HEK293 (cell line): ENCODE data around the gene TRIM7.

Experiments used
- BCL11A ChIP-seq: fragments of 450-650 bp; formaldehyde crosslinking; IDR thresholded peaks from 2 replicates; pipeline ENCODE4 v1.5.1; 2016; ENCODE audit warnings: low read depth, missing biosample characterization, missing genetic modification characterization
- FEZF1 ChIP-seq: fragments of 450-650 bp; formaldehyde crosslinking; IDR thresholded peaks from 2 replicates; pipeline ENCODE4 v1.5.1; 2016; ENCODE audit warnings: missing biosample characterization, missing genetic modification characterization
- GLIS1 ChIP-seq: fragments of 450-650 bp; formaldehyde crosslinking; IDR thresholded peaks from 2 replicates; pipeline ENCODE4 v1.5.1; 2016; ENCODE audit warnings: missing biosample characterization, missing genetic modification characterization
- HOXA7 ChIP-seq: sonication (generic); formaldehyde crosslinking; IDR thresholded peaks from 2 replicates; pipeline ENCODE4 v1.8.1; 2022; ENCODE audit warnings: missing genetic modification reagents, borderline replicate concordance
- KLF1 ChIP-seq: fragments of 450-650 bp; formaldehyde crosslinking; IDR thresholded peaks from 2 replicates; pipeline ENCODE4 v1.5.1; 2016; ENCODE audit warnings: missing biosample characterization, missing genetic modification characterization
- WT1 ChIP-seq: fragments of 450-650 bp; formaldehyde crosslinking; IDR thresholded peaks from 2 replicates; pipeline ENCODE4 v1.5.1; 2016; ENCODE audit warnings: missing biosample characterization, missing genetic modification characterization
- ZBTB21 ChIP-seq: fragments of 450-650 bp; formaldehyde crosslinking; IDR thresholded peaks from 2 replicates; pipeline ENCODE4 v1.5.1; 2017; ENCODE audit warnings: missing biosample characterization, missing genetic modification characterization
- ZBTB7A ChIP-seq: fragments of 450-650 bp; formaldehyde crosslinking; IDR thresholded peaks from 2 replicates; pipeline ENCODE4 v1.5.1; 2016; ENCODE audit warnings: low read depth, missing biosample characterization, missing genetic modification characterization
- ZFP3 ChIP-seq: fragments of 450-650 bp; formaldehyde crosslinking; IDR thresholded peaks from 2 replicates; pipeline ENCODE4 v1.5.1; 2016; ENCODE audit warnings: low read depth, missing biosample characterization, missing genetic modification characterization
- ZNF112 ChIP-seq: fragments of 450-650 bp; formaldehyde crosslinking; IDR thresholded peaks from 2 replicates; pipeline ENCODE4 v1.5.0; 2017; ENCODE audit warnings: missing biosample characterization, missing genetic modification characterization
- ZNF518A ChIP-seq: fragments of 450-650 bp; formaldehyde crosslinking; conservative IDR thresholded peaks from 2 replicates; pipeline ENCODE4 v1.5.1; 2016; ENCODE audit warnings: low read depth, missing biosample characterization, missing genetic modification characterization
- ZNF76 ChIP-seq: fragments of 450-650 bp; formaldehyde crosslinking; IDR thresholded peaks from 2 replicates; pipeline ENCODE4; 2016; ENCODE audit warnings: low read depth, missing biosample characterization, missing genetic modification characterization, borderline replicate concordance
- TF ChIP-seq, protein P1 (sequence below): fragments of 450-650 bp; formaldehyde crosslinking; IDR thresholded peaks from 2 replicates; pipeline ENCODE4 v1.5.1; 2016; ENCODE audit warnings: missing biosample characterization, missing genetic modification characterization
- TF ChIP-seq, protein P2 (sequence below): fragments of 450-650 bp; formaldehyde crosslinking; IDR thresholded peaks from 2 replicates; pipeline ENCODE4 v1.5.1; 2016; ENCODE audit warnings: missing biosample characterization, missing genetic modification characterization
- TF ChIP-seq, protein P3 (sequence below): fragments of 450-650 bp; formaldehyde crosslinking; IDR thresholded peaks from 2 replicates; pipeline ENCODE4 v1.5.0; 2017; ENCODE audit warnings: missing biosample characterization, missing genetic modification characterization, borderline replicate concordance
- TF ChIP-seq, protein P4 (sequence below): fragments of 450-650 bp; formaldehyde crosslinking; IDR thresholded peaks from 2 replicates; pipeline ENCODE4 v1.5.1; 2016; ENCODE audit warnings: missing biosample characterization, missing genetic modification characterization
- TF ChIP-seq, protein P5 (sequence below): fragments of 450-650 bp; formaldehyde crosslinking; IDR thresholded peaks from 2 replicates; pipeline ENCODE4 v1.5.1; 2016; ENCODE audit warnings: missing biosample characterization, missing genetic modification characterization, borderline replicate concordance

The TRIM7 gene

GRCh38 chr5:181215997-181216989, 11.3 kb upstream of the TRIM7 start (continued):
- TF ChIP-seq, protein P1, sequence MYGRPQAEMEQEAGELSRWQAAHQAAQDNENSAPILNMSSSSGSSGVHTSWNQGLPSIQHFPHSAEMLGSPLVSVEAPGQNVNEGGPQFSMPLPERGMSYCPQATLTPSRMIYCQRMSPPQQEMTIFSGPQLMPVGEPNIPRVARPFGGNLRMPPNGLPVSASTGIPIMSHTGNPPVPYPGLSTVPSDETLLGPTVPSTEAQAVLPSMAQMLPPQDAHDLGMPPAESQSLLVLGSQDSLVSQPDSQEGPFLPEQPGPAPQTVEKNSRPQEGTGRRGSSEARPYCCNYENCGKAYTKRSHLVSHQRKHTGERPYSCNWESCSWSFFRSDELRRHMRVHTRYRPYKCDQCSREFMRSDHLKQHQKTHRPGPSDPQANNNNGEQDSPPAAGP (tag by site-specific recombination) = peak; percentile 18; the same call in 1 of the 2 replicates
- TF ChIP-seq, protein P2, sequence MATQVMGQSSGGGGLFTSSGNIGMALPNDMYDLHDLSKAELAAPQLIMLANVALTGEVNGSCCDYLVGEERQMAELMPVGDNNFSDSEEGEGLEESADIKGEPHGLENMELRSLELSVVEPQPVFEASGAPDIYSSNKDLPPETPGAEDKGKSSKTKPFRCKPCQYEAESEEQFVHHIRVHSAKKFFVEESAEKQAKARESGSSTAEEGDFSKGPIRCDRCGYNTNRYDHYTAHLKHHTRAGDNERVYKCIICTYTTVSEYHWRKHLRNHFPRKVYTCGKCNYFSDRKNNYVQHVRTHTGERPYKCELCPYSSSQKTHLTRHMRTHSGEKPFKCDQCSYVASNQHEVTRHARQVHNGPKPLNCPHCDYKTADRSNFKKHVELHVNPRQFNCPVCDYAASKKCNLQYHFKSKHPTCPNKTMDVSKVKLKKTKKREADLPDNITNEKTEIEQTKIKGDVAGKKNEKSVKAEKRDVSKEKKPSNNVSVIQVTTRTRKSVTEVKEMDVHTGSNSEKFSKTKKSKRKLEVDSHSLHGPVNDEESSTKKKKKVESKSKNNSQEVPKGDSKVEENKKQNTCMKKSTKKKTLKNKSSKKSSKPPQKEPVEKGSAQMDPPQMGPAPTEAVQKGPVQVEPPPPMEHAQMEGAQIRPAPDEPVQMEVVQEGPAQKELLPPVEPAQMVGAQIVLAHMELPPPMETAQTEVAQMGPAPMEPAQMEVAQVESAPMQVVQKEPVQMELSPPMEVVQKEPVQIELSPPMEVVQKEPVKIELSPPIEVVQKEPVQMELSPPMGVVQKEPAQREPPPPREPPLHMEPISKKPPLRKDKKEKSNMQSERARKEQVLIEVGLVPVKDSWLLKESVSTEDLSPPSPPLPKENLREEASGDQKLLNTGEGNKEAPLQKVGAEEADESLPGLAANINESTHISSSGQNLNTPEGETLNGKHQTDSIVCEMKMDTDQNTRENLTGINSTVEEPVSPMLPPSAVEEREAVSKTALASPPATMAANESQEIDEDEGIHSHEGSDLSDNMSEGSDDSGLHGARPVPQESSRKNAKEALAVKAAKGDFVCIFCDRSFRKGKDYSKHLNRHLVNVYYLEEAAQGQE = 0 out of 2 replicates have a peak, but pooled peaks have one; percentile 17
- peak; percentile 49; the same call in 1 of the 2 replicates for TF ChIP-seq BCL11A
- TF ChIP-seq ZBTB21 (tag by site-specific recombination) = peak; percentile 38; the same call in 1 of the 2 replicates
- TF ChIP-seq, protein P3, sequence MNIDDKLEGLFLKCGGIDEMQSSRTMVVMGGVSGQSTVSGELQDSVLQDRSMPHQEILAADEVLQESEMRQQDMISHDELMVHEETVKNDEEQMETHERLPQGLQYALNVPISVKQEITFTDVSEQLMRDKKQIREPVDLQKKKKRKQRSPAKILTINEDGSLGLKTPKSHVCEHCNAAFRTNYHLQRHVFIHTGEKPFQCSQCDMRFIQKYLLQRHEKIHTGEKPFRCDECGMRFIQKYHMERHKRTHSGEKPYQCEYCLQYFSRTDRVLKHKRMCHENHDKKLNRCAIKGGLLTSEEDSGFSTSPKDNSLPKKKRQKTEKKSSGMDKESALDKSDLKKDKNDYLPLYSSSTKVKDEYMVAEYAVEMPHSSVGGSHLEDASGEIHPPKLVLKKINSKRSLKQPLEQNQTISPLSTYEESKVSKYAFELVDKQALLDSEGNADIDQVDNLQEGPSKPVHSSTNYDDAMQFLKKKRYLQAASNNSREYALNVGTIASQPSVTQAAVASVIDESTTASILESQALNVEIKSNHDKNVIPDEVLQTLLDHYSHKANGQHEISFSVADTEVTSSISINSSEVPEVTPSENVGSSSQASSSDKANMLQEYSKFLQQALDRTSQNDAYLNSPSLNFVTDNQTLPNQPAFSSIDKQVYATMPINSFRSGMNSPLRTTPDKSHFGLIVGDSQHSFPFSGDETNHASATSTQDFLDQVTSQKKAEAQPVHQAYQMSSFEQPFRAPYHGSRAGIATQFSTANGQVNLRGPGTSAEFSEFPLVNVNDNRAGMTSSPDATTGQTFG = no peak
- TF ChIP-seq KLF1 = peak; percentile 80
- TF ChIP-seq ZNF518A (tag by site-specific recombination) = no peak
- TF ChIP-seq ZNF76 (tag by site-specific recombination) = peak; percentile 26; the same call in 1 of the 2 replicates
- TF ChIP-seq, protein P4, sequence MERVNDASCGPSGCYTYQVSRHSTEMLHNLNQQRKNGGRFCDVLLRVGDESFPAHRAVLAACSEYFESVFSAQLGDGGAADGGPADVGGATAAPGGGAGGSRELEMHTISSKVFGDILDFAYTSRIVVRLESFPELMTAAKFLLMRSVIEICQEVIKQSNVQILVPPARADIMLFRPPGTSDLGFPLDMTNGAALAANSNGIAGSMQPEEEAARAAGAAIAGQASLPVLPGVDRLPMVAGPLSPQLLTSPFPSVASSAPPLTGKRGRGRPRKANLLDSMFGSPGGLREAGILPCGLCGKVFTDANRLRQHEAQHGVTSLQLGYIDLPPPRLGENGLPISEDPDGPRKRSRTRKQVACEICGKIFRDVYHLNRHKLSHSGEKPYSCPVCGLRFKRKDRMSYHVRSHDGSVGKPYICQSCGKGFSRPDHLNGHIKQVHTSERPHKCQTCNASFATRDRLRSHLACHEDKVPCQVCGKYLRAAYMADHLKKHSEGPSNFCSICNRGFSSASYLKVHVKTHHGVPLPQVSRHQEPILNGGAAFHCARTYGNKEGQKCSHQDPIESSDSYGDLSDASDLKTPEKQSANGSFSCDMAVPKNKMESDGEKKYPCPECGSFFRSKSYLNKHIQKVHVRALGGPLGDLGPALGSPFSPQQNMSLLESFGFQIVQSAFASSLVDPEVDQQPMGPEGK (tag by site-specific recombination) = peak; percentile 65
- TF ChIP-seq, protein P5, sequence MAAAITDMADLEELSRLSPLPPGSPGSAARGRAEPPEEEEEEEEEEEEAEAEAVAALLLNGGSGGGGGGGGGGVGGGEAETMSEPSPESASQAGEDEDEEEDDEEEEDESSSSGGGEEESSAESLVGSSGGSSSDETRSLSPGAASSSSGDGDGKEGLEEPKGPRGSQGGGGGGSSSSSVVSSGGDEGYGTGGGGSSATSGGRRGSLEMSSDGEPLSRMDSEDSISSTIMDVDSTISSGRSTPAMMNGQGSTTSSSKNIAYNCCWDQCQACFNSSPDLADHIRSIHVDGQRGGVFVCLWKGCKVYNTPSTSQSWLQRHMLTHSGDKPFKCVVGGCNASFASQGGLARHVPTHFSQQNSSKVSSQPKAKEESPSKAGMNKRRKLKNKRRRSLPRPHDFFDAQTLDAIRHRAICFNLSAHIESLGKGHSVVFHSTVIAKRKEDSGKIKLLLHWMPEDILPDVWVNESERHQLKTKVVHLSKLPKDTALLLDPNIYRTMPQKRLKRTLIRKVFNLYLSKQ = no peak
- TF ChIP-seq FEZF1 (tag by site-specific recombination) = no peak
- TF ChIP-seq WT1 (tag by site-specific recombination) = peak; percentile 18; the same call in 1 of the 2 replicates
- peak; percentile 4 for TF ChIP-seq GLIS1 (tag by site-specific recombination)
- TF ChIP-seq ZFP3 (tag by site-specific recombination) = no peak
- TF ChIP-seq ZNF112 (tag by site-specific recombination) = no peak
- no peak for TF ChIP-seq HOXA7
- TF ChIP-seq ZBTB7A (tag by site-specific recombination) = peak; percentile 73; the same call in 1 of the 2 replicates
